ENCODE measurements around the gene RAB44.

GRCh38 chr6:36733300-36733699, 35.7 kb downstream of the RAB44 start:
- TF ChIP-seq BRCA1 (CRISPR knock-in tag; IDR thresholded peaks at IDR 0.05) (no peak), ZNF414 (CRISPR knock-in tag; IDR thresholded peaks at IDR 0.05) (no peak), EZH2 (conservative IDR thresholded peaks at IDR 0.05; ENCODE audit: low read depth, low read length) (no peak), CC2D1A (CRISPR knock-in tag; IDR thresholded peaks at IDR 0.05) (no peak), POLR2AphosphoS2 (IDR thresholded peaks at IDR 0.05; ENCODE audit: low read depth, low read length) (no peak), JUN (CRISPR knock-in tag; IDR thresholded peaks at IDR 0.05) (no peak), PLRG1 (conservative IDR thresholded peaks at IDR 0.05) (no peak), EP300 (IDR thresholded peaks at IDR 0.05; ENCODE audit: low read depth in 2 of 2, low read length in 2 of 2) (no peak), EP300 (CRISPR knock-in tag; IDR thresholded peaks at IDR 0.05; ENCODE audit: borderline replicate concordance) (no peak), NR2F2 (IDR thresholded peaks at IDR 0.05; ENCODE audit: borderline replicate concordance, low read depth) (no peak), ZNF768 (CRISPR knock-in tag; IDR thresholded peaks at IDR 0.05) (no peak), ZKSCAN8 (CRISPR knock-in tag; IDR thresholded peaks at IDR 0.05; ENCODE audit: borderline replicate concordance) (no peak), CTCF (CRISPR knock-in tag; IDR thresholded peaks at IDR 0.05) (no peak), ZC3H4 (CRISPR knock-in tag; IDR thresholded peaks at IDR 0.05; ENCODE audit: borderline replicate concordance) (no peak)
